ENCODE data around the gene NELL1.

Gene NELL1

GRCh38 chr11:21465920-21466319 lies 796.5 kb downstream of the NELL1 start:
- in situ Hi-C loops (cut with MboI; ENCODE audit: low sequenced_read_pairs), result no loop called here

GRCh38 chr11:21470521-21470920 lies 801.1 kb downstream of the NELL1 start:
- in situ Hi-C loops (cut with MboI; ENCODE audit: low sequenced_read_pairs), result no loop called here

GRCh38 chr11:21472261-21472660 lies 802.9 kb downstream of the NELL1 start:
- in situ Hi-C loops (cut with MboI; ENCODE audit: low sequenced_read_pairs), result no loop called here

DNA sequence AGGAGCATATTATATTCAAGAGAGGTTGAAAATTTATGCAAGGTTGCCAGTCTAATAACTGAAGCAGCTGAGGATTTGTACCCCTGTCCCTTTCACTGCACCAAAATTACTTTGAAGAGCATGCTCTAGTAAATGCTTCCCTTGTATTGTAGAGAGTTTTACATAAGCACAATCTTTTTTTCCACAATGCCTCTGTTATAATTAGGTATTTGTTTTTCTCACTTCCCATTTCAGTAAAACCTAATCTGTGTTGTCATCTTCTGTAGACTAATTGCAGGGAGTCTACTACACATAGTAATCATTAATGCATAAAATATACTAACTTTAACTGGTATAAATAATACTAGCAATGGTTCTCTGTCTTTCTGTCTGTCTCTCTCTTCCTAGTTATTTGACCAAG lies 805.1 kb downstream of the NELL1 start:
- in situ Hi-C loops (cut with MboI; ENCODE audit: low sequenced_read_pairs), result no loop called here

DNA sequence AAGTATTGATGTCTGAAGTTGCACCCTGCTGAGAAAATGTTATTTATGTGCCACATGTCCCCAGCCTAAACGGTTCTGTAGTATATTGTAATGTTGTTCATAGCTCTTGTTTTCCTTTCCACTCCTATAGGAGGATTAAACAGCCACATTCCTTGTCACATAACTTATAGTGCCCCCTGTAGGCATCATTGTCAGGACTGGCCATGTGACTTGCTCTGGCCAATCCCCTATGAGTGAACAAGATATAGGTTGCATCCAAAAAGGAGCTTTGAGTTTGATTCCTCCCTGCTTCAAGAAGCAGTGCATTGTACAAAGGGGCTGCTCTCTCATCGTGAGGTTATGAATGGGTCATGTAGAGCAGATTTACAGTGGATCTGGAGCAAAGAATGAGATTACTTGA lies 805.9 kb downstream of the NELL1 start:
- in situ Hi-C loops (cut with MboI; ENCODE audit: low sequenced_read_pairs), result no loop called here

- in situ Hi-C loops (cut with MboI; ENCODE audit: low sequenced_read_pairs), result no loop called here
Measured at GRCh38 chr11:21476588-21476987, 807.2 kb downstream of the NELL1 start.

DNA sequence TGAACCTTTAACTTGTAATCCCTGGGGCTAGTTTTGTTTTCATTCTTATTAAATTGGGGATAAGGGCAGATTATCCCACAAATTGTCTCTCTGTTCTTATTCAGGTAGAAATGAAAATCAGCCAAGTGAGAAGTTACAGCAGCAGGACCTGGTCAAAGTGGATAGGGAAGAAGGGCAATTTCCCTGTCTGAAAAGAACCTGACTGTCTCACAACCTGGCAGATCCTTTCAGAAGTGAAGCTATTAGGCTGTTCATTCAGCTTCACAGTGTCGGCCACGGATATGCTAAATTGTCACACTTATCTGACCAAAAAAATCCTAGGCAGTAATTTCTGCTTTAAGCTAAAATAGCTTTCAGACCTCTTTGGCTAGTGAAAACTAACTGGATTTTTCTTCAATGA lies 810.9 kb downstream of the NELL1 start:
- in situ Hi-C loops (cut with MboI; ENCODE audit: low sequenced_read_pairs), result no loop called here

DNA sequence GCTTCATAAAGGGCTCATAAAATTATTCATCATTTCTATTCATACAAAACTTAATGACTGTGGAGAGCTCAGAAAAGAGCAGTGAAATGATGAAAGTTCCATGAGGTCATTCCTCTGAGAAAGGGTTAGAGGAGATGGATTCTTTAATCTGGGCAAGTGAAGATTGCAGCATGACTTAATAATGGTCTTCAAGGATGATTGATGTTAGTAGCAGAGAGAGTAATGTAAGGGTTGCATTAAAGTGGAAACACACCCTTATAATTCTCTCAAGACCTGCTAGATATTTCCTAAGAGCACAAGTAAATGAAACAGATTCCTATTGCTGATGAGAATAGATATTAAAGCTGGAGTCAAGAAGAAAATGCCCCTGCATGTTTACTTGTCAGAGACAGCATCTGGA lies 811.9 kb downstream of the NELL1 start:
- in situ Hi-C loops (cut with MboI; ENCODE audit: low sequenced_read_pairs), result no loop called here

DNA sequence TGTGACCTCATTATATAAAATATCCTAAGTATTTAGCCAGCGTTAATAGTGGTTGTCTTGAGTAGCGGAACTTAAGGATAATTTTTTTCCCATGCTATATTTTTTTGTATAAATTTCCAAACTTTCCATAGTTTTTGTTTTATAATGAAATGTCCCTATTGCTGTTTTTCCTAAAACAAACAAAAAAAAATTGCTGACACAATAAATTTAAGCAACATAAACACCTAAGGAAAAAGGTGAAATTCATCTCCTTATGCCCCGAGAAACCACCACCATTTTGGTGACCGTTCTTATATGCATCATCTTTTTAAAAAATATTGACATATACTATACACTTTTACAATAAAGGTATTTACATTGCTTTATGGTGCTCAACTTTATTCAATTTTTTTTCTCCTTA lies 814.7 kb downstream of the NELL1 start:
- in situ Hi-C loops (cut with MboI; ENCODE audit: low sequenced_read_pairs), result no loop called here

- in situ Hi-C loops (cut with MboI; ENCODE audit: low sequenced_read_pairs), result no loop called here
Measured at GRCh38 chr11:21485006-21485405, 815.6 kb downstream of the NELL1 start.

DNA sequence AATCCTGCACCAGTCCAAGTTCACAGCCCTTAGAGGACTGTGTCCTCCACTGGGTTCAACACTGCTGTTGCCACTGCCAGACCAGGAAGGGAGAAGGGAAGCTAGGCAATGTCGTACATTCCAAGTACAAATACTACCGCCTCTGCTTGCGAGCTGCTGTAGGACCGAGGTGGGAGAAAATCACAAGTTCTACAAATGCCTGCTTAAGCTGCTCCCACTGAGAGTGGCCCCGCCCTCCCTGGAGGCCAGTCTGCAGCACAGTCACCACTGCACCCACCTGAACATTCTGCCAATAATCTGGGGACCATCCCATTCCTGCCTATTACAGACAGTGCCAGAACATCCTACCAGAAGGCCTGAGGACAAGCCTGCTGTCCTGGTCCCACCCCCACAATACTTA lies 816.0 kb downstream of the NELL1 start:
- in situ Hi-C loops (cut with MboI; ENCODE audit: low sequenced_read_pairs), result no loop called here

DNA sequence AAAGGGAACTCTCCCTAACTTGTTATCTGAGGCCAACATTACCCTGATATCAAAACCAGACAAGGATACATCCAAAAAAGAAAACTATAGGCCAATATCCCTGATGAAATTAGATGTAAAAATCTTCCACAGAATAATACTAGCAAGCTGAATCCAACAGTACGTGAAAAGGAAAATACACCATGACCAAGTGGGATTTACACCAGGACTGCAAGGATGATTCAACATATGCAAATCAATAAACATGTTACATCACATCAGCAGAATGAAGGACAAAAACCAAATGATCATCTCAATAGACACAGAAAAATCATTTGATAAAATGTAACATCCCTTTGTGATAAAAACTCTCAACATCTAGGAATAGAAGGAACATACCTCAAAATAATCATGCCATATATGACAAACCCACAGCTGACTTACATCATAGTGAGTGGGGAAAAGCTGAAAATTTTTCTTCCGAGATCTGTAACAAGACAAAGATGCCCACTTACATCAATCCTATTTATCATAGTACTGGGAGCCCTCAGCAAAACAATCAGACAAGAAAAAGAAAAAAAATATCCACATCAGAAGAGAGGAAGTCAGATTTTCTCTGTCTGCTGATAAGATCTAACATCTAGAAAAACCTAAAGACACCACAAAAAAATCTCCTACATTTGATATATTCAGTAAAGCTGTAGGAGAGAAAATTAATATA lies 820.2 kb downstream of the NELL1 start:
- in situ Hi-C loops (cut with MboI; ENCODE audit: low sequenced_read_pairs), result no loop called here

- in situ Hi-C loops (cut with MboI; ENCODE audit: low sequenced_read_pairs), result no loop called here
Measured at GRCh38 chr11:21492931-21493330, 823.5 kb downstream of the NELL1 start.

- in situ Hi-C loops (cut with MboI; ENCODE audit: low sequenced_read_pairs), result no loop called here
Measured at GRCh38 chr11:21494946-21495345, 825.6 kb downstream of the NELL1 start.

DNA sequence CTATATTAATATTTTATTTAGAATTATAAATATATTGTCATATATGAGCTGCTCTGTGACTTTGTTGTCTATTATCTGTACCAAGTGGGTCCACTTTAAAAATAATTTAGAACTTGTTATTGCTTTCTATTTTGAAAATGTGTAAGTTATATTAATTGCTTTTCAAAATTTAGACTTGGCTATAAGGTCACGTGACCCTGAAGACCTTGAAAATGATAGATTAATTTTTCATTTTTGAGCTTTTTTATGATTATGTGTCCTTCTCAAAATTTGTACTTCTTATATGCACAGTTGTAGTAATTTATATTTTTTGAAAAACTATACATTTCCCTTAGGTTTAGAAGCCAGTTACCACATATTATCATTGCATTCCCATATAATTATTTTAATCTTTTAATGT lies 826.5 kb downstream of the NELL1 start:
- in situ Hi-C loops (cut with MboI; ENCODE audit: low sequenced_read_pairs), result no loop called here

DNA sequence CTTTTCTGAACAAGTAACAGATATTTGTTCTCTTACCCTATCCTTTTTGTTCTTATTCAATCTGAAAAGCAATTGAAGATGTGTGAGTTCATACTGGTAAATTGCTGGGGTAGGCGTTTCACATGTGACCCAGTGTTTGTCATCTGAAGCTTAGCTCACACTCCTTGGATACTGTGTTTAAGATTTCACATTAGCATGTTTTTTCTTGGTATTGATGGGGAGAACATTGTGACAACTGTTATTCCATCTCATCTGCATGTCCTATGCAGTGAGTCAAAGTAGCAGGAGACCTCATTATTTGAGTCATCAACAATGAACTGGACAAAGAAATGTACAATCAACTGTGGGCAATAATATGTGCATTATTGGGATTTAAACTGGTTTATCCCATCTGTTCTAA lies 831.9 kb downstream of the NELL1 start:
- in situ Hi-C loops (cut with MboI; ENCODE audit: low sequenced_read_pairs), result no loop called here

DNA sequence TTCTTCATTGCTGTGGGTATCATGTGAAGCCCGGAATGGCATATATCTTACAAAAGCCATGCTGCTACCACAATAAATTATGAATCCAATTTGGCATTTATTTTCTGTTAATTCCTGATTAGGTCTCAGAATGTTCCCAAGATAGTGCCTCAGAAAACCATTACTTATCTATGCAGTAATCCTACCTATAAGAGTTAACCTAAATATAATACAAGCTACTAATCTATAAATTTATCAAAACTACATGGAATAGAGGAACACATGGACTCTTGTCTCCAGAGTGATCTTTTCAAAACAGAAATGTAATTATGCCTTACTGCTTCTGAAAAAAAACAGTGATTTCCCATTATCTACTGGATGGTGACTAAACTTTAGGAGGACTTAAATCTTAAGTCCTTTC lies 835.7 kb downstream of the NELL1 start:
- in situ Hi-C loops (cut with MboI; ENCODE audit: low sequenced_read_pairs), result no loop called here

- in situ Hi-C loops (cut with MboI; ENCODE audit: low sequenced_read_pairs), result no loop called here
Measured at GRCh38 chr11:21511835-21512440, 842.6 kb downstream of the NELL1 start.

DNA sequence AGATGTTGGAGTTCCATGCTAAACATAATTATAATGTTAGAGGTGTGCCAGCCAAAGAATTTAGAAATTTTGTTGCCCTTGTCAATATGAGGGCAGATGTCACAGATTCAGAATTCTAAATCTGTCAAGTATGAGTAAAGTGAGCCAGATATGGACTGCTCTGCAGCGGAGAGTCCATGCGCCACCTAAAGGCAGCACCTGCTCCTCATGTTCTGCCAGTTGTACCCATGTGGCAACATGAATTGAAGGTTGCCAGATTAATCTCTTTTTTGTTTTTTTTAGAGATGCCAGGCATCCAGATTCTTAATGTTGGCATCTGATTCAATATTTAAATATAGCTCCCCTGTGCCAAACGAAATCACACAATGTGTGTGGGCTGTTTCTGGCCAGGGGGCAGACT lies 844.9 kb downstream of the NELL1 start:
- in situ Hi-C loops (cut with MboI; ENCODE audit: low sequenced_read_pairs), result no loop called here

DNA sequence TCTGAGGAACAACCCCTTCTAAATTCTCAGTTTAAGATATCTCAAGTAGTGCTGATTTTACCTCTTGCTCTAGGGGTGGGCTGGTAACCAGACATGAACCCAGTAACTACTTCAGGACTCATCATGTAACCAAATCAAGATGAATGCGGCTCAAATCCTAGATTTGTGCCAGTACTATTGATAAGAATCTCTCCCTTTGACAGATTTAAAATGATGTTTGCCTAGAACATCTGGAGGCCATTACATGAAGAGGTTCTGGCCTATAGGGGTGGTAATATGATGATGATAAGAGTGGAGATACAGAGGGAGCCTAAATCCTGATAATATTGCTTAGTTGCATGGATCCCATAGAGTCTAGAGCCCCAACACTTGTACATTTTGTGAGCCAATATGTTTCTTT lies 850.9 kb downstream of the NELL1 start:
- in situ Hi-C loops (cut with MboI; ENCODE audit: low sequenced_read_pairs), result no loop called here

- in situ Hi-C loops (cut with MboI; ENCODE audit: low sequenced_read_pairs), result no loop called here
Measured at GRCh38 chr11:21529187-21529586, 859.8 kb downstream of the NELL1 start.

DNA sequence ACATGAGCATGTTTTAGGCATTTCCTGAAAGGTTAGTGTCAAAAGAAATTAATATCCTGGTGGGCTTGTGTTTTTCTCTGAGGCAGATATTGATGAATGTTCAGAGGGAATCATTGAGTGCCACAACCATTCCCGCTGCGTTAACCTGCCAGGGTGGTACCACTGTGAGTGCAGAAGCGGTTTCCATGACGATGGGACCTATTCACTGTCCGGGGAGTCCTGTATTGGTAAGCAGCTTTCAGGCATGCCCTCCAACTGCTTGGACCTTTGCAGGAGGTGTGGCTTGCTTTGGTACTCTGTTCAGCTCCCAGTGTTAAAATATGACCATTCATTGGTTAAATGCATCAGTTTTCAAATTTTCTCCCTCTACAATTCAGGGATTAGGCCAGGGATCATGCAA lies 864.9 kb downstream of the NELL1 start:
- in situ Hi-C loops (cut with MboI; ENCODE audit: low sequenced_read_pairs), result no loop called here

GRCh38 chr11:21537980-21538379 lies 868.6 kb downstream of the NELL1 start:
- in situ Hi-C loops (cut with MboI; ENCODE audit: low sequenced_read_pairs), result no loop called here
